ENCODE measurements around the gene GJA3.

The GJA3 gene

DNA sequence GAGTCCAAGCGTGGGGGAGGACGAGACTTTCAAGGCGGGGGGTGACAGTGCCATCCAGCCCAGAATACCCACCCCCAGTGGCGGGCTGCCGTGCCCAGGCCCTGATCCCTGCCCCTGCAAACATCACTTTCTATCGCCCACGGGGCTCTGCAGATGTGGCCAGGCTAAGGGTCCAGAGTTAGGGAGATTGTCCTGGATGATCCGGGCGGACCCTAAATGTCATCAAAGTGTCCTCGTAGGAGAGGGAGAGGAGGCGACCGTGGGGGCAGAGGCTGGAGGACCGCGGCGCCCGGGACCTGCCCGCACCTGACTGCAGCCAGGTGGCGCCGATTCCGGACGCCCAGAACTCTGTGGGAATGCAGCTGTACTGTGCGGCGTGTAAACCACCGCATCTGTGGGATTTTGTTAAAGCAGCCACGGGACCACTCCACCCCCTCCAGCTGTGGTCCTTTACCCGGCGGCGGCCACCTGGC is 32.4 kb downstream of the GJA3 start:
- DNase-seq (ENCODE audit: low read depth in 3 of 3) = no peak

DNA sequence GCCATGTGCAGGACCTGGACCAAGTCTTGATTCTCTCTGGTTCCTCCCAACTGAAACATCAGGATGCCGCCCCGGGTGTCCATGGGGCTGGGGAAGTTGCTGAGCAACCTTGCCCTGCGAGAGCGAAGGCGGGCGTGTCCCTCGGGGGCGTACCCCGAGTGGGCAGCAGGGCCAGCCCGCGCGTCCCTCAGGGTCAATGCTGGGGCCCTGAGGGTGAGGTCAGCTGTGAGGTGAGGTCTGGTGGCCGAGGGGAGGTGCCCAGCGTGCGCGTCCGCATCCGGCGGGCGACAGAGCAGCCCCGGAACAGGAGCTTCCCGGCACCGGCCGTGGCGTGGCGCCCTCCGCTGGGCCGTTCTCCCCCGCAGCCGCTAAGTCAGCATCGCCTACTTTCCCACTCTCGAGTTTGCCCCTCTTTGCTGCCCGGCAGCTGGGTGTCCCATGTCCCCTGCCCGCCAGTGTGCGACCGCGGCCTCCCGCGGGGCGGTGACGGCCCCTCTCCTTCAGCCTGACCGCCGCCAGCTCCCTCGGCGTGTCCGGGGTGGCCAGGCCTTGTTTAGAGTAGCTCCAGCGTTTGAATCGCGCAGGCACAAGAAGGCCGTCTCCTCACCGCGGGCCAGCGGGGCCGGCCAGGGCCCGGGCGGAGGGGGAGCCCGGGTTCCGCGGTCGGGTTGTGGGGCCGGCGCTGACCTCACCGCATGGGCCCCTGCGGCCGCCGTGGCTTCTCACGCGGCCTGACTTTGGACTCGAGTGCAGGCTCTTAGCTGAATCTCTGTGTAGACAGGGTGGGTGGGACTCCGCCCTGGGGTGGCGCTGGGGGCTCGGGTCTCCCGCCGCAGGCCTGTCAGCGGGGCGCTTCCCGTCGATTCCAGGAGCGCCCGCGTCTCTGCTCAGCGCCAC is 33.0 kb downstream of the GJA3 start:
- DNase-seq (ENCODE audit: low read depth in 3 of 3) = peak in 1 of 3 donors; percentile 25

DNA sequence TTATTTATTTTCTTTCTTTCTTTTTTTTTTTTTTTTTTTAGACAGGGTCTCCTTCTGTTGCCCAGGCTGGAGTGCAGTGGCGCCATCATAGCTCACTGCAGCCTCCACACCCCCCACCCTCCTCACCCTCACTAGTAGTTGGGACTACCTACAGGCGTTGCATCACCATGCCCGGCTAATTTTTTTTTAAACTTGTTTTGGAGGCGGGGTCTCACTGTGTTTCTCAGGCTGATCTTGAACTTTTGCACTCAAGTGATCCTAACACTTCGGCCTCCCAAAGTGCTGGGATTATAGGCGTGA is 33.6 kb downstream of the GJA3 start:
- no peak for DNase-seq (ENCODE audit: low read depth in 3 of 3)

DNA sequence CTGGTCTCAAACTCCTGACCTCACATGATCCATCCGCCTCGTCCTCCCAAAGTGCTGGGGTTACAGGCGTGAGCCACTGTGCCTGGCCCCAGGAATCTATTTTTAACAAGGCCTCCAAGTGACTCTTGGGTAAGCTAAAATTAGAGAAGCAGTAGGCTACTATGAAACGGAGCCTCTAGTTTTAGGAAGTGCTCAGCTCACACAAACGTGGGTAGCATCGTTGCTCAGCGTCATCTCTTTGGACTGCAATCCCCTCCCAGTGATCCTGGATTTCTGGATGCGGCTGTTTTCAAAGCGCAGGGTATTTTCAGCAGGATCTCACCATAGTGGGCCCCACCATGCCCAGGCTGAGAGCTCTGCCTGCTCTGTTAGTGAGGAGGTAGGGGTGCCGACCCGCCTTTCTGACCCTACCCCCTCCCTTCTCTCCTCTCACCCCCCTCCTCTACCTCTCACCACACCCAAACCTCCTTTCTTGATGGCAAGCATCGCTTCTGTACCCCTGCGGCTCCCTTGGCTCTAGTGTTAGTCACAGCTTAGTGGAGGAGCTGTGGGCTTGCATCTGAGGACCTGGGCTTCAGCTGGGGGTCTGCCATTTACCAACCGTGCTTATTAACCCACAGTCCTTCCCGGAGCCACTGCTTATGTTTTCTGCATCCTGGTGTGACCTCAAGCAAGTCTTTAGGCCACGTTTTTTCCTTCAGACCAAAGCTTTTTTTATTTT is 34.2 kb downstream of the GJA3 start:
- DNase-seq (ENCODE audit: low read depth in 3 of 3) = no peak

DNA sequence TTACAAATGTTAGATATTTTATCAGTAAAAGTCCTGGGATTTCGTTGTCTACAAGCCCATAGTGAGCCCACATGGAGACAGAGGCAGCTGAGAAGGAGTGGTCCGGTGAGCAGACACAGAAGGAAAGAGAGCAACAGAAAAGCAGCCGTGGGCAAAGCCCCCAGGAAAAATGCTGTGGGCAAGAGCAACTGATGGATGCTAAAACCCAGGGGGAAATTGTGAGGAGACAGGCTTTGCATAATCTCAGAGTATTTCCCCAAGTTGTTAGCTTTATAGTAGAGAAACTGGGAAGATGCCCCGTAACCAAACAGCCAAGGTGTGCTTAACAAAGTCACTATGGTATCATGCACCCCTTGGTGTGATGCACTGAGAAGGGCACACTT is 35.1 kb downstream of the GJA3 start:
- no peak for DNase-seq (ENCODE audit: low read depth in 3 of 3)

DNA sequence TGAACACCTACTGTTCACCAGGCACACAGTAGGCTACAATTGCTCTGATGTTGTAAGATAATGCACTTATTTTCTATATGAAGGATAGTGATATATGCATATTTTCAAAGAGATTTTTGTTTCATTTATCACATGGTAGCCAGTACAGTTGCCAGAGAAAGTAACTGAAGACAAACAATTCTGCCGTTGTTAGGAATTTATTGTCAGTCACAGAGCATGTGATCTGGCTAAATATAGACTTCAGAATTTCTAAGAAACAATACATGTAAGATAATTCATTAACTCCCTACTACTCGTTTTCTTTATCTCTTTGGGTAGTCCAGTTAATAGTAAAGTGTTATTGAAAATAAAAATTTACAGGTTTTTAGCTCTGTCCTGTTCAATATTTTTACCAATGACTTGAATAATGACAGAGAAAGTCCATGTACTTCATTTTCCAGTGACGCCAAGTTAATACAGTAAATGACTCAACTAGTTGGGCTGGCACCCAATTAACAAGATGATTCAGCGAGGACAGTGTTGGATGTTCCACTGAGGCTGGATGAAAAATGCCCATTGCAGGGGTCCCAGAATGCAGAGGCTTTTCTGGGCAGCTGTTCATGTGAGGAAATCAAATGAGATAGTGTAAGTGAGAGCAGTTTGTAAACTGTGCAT is 35.6 kb downstream of the GJA3 start:
- DNase-seq (ENCODE audit: low read depth in 3 of 3) = no peak

DNA sequence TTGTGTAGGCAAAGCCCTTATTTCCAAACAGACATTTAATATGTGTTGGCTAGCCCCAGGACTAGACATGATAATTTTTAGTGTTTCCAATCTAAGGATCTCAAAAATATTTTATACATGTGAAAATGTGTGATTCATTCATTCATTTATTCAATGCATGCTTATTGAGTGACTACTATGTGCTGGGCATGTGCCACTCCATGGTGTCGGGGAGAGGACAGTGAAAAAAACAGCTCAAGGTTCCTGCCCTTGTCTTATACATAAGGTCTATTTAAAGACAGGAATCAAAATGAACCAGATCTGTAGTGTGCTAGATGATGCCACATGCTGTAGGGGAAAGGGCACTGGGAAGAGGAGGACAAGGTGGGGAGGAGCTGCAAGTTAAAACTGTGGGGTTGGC is 36.5 kb downstream of the GJA3 start:
- no peak for DNase-seq (ENCODE audit: low read depth in 3 of 3)

DNA sequence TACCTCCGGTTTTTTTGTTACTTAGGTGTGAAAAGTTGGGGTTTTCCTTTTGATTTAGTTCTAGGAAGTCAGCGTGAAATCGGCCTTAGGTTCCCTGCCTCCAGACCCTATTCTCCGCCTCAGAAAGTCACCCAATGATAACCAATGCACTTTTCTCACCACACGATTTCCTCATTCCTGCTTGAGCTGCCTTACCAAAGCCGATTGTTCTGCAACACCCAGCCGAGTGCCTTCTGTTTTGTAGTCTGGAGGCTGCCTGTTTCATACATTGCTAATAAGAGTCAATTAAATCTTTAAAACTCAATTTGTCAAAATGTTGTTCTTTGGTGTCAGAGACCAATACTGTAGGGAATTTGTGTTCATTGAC is 39.7 kb downstream of the GJA3 start:
- DNase-seq (ENCODE audit: low read depth in 3 of 3) = no peak

DNA sequence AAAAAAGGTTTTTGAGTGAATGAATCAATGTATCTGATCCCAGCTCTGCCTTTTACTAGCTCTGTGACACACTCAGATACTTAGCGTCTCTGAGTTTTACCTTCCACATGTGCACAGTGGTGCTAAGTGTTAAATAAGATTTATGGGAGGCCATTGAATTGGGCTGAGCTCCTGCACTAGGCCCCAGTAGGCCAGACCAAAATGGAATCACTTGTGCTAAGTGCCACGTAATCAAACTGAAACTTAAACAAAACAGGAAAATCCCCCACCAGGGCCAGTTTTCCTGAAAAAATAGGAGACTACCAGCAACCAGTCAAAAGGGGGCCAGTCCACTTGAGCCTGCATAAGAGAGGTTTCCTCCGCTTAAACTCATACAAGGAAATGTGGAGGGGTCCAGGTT is 40.9 kb downstream of the GJA3 start:
- no peak for DNase-seq (ENCODE audit: low read depth in 3 of 3)

DNA sequence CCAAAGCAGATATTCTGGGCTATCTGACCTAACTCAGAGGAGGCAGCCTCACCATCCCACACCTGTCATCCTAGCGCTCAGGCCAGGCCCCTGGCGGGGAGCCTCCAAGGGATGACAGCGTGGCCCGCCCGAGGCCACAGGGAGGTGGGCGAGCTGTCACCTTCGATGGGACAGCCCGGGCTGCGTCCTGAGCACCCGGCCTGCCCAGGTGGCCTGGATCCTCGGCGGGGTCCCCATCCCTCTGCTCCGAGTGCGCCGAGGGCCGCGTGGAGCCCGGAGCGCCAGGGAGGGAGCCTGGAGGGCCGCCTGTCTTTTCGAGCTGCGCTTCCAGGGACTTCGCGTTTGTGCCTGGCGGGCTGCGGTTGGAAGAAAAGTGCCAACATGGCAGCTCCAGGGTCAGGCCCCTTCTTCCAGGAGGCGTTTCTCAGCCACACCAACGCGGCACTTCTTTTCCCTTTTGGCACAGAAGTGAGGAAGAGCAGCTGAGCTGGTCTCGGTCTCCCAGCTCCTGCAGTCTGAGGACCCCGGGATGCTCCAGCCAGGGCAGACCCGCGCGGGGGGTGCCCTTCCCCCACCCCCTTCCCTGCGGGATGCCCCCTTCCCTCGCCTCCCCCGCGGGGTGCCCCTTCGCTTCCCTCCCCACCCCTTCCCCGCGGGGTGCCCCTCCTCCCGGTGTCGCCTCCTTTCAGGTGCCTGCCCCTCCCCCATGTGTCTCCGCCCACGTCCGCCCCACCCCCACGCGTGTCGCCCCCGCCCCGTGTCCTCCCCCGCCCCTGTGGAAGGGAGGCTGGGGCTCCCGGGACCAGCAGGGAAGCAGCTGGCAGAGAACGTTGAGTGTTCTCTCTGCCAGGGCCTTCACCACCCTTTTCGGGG is 42.3 kb downstream of the GJA3 start:
- DNase-seq (ENCODE audit: low read depth in 3 of 3) = peak in 1 of 3 donors; percentile 23

DNA sequence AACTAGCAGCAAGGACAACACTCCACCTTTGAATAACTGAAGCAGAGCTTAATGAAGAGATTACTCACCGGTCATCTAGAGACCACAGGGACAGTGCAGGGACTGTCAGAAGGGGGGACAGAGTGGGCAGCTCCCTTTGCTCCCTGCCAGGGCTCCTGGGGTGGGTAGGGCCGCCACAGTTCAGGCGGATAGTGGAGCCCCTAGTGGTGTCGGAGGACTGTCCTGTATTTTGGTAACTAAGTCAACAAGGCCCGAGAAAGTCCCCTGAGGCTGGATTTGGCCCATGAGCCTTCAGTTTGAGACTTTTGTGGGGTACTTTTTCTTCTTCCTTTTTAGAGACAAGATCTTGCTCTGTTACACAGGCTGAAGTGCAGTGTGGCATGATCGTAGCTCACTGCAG is 44.6 kb downstream of the GJA3 start:
- DNase-seq (ENCODE audit: low read depth in 3 of 3) = no peak

DNA sequence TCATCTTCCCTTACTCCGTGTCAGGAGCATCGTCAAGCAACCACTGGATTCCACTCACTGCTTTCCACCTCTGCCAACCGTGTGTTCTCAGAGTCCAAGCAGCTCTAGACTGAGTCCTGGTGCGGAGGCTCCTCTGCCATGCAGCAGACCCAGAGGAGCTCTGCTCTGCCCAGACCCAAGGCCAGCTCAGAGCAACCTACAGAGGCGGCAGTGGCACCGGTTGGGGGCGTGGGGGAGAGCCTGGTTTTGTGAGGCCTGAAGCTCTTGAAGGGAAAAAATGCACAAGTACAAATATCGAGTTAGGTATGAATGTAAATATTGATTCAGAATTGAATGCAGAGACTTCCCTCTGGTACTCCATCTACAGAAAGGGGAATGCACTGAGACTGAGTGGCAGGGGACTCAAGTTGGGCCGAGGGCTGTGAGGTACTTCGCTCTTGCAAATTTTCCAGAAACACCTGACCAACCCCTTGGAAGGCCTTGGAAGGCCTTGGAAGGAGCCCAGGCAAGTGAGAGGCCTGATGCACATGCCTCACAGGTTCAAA is 46.7 kb downstream of the GJA3 start:
- DNase-seq (ENCODE audit: low read depth in 3 of 3) = no peak

DNA sequence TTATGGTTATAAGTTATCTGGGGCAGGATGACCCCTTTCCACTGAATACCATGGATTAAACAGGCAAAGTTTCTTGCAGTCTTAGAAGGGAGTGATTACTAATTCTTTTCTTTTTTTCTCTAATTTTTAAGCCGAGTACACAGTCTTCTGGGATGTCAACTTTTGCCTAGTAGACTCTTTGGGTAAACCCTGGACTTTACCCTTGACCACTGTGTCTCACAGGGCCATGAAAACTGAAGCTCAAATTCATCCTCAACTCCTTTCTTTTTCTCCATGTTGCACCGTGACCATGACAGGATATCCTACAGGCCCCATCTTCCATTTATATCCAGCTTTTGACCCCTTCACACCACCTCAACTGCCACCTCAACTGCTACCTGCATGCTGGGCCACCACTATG is 51.8 kb downstream of the GJA3 start:
- DNase-seq (ENCODE audit: low read depth in 3 of 3) = no peak

DNA sequence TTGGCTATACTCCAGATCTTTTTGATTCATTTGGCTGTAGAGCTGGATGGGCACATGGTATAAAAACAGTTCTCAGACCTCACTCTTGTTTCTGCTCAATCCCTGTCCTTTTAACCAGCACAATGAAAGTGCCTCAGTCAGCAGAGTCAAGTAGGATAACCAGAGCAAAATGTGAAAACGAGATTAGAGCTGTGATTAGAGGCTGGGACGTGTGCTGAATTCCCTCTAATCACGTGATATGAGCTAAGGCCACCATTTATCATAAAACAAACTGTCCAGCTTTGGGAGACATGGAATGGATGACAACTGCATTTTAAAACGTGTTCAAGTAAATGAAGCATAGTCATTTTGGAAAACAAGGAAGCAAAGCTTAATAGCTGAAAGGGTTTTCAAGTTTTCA is 54.1 kb downstream of the GJA3 start:
- no peak for DNase-seq (ENCODE audit: low read depth in 3 of 3)

DNA sequence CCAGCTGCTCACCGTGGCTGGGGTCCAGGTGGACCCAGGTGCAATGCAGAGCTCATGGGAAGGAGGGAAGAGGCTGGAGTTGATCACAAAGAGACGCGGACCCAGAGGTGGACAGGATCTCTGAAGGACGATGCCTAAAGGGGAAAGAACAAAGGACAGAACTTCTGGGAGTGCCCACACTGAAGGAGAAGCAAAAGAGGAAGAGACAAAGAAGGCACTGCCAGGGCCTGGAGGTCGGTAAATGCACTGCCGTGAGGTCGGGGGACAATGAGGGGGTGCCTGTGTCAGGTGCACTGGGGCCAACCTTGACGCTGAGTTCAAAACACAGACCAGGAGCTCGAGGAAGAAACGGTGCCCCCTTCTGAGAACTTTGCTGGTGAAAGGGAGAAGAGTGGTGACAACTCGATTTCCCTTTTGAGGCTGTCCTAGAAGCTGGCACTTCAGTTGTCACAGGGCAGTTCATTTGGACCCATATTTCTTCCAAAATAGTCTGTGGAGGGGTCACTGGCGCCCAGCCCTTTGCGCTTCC is 55.6 kb downstream of the GJA3 start:
- no peak for DNase-seq (ENCODE audit: low read depth in 3 of 3)

DNA sequence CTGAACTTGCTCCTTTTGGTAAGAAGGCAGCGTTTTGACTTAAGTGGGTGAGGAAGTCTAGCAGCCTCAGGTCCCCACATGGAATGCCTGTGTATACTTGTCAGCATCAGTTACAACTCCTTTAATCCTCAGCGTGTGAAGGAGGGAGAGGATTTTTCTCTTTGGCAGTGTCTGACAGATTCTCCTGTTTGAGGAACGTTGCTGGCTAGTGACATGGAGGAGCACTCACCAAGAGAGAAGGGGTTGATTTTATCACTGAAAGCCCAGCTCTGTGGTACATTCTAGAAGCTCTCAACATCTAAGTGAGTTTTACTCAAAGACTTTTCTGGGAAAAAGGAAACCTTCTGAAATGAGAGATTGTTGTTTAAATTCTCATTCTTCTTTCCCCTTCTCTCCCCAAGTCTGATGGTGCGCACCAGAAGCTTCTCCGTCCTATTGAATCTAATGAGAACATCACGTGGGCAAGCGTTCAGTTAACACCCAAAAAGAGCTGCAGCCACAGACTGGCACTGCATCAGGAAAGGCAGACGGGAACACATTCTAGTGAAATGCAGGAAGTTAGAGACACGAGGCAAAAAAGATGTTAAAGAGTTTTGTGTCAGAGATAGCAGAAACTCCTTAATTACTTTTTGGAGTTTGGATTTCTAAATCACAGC is 58.2 kb downstream of the GJA3 start:
- DNase-seq (ENCODE audit: low read depth in 3 of 3) = no peak

DNA sequence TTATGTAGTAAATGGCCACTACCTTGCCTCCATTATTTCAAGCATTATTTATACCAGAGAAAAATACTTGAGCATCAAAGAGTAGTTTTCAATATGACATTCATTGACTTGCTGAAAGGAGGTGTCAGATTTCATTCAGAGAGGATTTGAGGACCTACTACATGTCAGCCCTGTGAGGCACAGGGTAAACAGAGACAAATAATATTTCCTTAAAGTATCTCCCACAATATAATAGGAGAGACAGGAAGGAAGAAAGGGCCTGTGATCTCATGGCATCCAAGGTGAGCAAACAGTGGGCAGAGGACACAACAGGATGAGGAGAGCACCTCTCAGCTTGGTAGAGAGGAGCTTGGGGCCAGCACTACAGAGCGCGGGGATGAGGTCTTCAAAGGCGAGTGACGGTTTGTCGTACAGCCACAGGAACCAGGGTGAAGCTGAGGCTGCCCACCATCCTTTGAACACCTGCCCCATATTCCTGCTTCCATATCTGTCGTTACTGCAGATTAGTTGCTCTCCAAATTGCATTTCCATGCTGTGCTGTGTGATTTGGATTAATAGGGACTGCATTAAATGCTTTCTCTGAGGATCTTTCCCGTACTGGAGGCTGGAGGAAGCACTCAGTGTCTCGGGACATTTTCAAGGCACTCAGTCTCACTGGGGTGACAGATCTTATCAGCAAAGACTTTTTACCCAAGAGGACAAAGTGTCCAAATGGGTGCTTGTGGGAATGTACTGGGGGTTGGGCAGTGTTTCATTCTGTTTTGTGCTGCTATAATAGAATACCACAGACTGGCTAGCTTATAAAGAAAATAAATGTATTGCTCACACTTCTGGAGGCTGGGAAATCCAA is 59.2 kb downstream of the GJA3 start:
- DNase-seq (ENCODE audit: low read depth in 3 of 3) = no peak

DNA sequence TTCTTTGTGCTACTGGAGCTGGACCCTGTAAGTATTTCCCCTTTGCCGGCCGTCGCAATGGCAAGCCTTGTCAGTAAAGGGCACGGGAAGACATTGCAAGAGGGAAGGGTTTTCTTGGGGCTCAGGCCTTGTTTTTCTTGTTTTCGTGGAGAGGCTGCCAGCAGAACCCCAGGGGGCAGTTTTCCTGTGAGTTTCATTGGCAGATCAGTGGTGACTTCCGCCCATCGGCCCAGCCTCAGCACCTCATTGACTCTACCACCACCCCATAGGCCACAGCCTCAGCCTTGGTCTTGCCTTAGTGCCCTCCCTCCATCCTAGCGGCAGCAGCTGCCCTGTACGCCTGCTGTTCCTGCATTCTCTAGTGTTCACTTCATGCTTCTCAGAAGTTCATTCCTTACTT is 61.5 kb downstream of the GJA3 start:
- no peak for DNase-seq (ENCODE audit: low read depth in 3 of 3)

DNA sequence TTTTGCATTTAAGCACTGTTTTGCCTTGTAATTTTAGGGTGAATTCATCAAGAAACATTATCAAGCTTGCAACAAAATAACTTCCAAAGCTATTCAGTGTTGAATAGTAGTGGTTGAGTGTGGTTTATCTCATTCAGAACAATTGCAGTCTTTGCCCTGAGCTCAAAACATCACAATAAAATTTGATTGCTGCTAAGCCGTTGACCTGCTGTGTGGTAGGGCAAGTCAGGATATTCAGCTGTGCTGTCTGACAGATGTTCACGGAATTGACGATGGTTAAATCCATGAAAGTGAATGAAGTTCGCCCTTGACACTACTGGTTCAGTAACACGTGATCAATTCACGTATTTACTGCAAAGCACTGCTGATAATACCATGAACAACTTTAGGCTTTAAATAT is 66.9 kb downstream of the GJA3 start:
- no peak for DNase-seq (ENCODE audit: low read depth in 3 of 3)

DNA sequence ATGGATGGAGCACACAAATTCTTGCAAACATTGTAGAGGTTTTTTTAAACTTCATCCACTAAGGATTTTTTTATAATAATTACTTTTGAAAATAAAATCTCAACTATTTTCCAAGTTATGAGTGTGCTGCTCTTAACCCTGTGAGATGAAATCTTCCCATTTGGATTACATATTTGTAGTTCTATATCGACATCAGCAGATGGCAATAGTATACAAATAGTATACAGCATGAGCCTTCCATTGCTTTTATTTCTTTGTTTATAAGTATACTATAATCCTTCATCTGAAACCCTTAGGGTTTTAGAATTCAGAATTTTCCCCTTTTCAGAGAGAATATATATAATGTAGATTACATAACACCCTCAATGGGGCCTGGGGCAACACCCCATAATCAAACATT is 70.5 kb downstream of the GJA3 start:
- DNase-seq (ENCODE audit: low read depth in 3 of 3) = no peak

Data from stimulated activated CD4-positive, alpha-beta T cell treated with anti-CD3 and anti-CD28 coated beads, TNF-alpha, amount 100 ng/mL, for 48 hours (primary cell).